ENCODE measurements around the gene DFFB. TPM values are rescaled to one million over a fixed set of nuclear protein-coding genes. Genes with fewer than 3 reads are reported as not detected.

DFFB gene
- polyA plus RNA-seq, 3 donors = 5.9 to 14.7 (median 6.6) TPM

- Histone ChIP-seq H3K27ac (ENCODE audit: low read depth in 1 of 2, low read length in 2 of 2) (no peak overlapping the region), H3K79me2 (ENCODE audit: insufficient read depth, low read length) (no peaks in the 10 kb centered on the region), H3K36me3 (replicated peaks in 1 of 2; ENCODE audit: control insufficient read depth in 1 of 2, insufficient read depth in 2 of 2, low read length in 2 of 2) (peaks cover 25 to 80% of the 10 kb centered on the region in 2 donors), H3K27me3 (ENCODE audit: control insufficient read depth in 2 of 2, insufficient read depth in 2 of 2, low read length in 2 of 2) (no peaks in the 10 kb centered on the region), H3K4me2 (replicated peaks; ENCODE audit: extremely low read depth, low read length, poor library complexity, severe bottlenecking) (no peak overlapping the region), H2AFZ (ENCODE audit: insufficient read depth, low read depth, low read length, poor library complexity, severe bottlenecking) (no peak overlapping the region), H4K20me1 (ENCODE audit: insufficient read depth, low read length) (no peaks in the 10 kb centered on the region), H3K9me3 (replicated peaks in 1 of 2; ENCODE audit: control insufficient read depth in 1 of 2, insufficient read depth in 1 of 2, low read length in 2 of 2) (no peaks in the 10 kb centered on the region), H3K9ac (ENCODE audit: insufficient read depth, low read length, poor library complexity, severe bottlenecking) (no peak overlapping the region), H3K4me3 (replicated peaks in 1 of 3; ENCODE audit: low read depth in 2 of 3, low read length in 3 of 3) (no peak overlapping the region), H3K4me1 (ENCODE audit: control insufficient read depth in 1 of 2, insufficient read depth in 2 of 2, low read length in 2 of 2) (no peaks in the 10 kb centered on the region)
- TF ChIP-seq CTCF (IDR thresholded peaks at IDR 0.05) = no peak
- H3K36me3 Mint-ChIP-seq = peaks cover 64 to 69% of the 10 kb centered on the region in 2 donors
- H3K4me3 Mint-ChIP-seq = no peak overlapping the region
- no peak for DNase-seq
- H3K27ac Mint-ChIP-seq = no peak overlapping the region
- no peaks in the 10 kb centered on the region for H3K9me3 Mint-ChIP-seq
- peaks cover 0 to 5% (median 0%) of the 10 kb centered on the region in 3 donors for H3K27me3 Mint-ChIP-seq (ENCODE audit: low read depth in 3 of 3)
- H3K4me1 Mint-ChIP-seq = peaks cover 2% of the 10 kb centered on the region
- WGBS (ENCODE audit: insufficient coverage) = 94% methylated on average over 5 of the region's 6 CpGs
- intact Hi-C loops (cut with micrococcal nuclease) = no loop called here
Measured at GRCh38 chr1:3821004-3821403, 36.3 kb upstream of the DFFB start.

- Mint-ChIP-seq H3K4me1 (no peaks in the 10 kb centered on the region), H3K4me3 (no peak overlapping the region), H3K27me3 (ENCODE audit: low read depth in 3 of 3) (peaks cover 0 to 5% (median 0%) of the 10 kb centered on the region in 3 donors), H3K27ac (no peak overlapping the region), H3K36me3 (peaks cover 66 to 68% of the 10 kb centered on the region in 2 donors), H3K9me3 (no peaks in the 10 kb centered on the region)
- DNase-seq = no peak
- H3K27me3 ChIP-seq (ENCODE audit: control insufficient read depth in 2 of 2, insufficient read depth in 2 of 2, low read length in 2 of 2) = no peaks in the 10 kb centered on the region
- H3K79me2 ChIP-seq (ENCODE audit: insufficient read depth, low read length) = no peaks in the 10 kb centered on the region
- TF ChIP-seq CTCF (IDR thresholded peaks at IDR 0.05) = no peak
- peaks cover 28 to 81% of the 10 kb centered on the region in 2 donors for H3K36me3 ChIP-seq (replicated peaks in 1 of 2; ENCODE audit: control insufficient read depth in 1 of 2, insufficient read depth in 2 of 2, low read length in 2 of 2)
- H3K9me3 ChIP-seq (replicated peaks in 1 of 2; ENCODE audit: control insufficient read depth in 1 of 2, insufficient read depth in 1 of 2, low read length in 2 of 2) = no peaks in the 10 kb centered on the region
- no peak overlapping the region for H3K4me3 ChIP-seq (replicated peaks in 1 of 3; ENCODE audit: low read depth in 2 of 3, low read length in 3 of 3)
- H3K4me2 ChIP-seq (replicated peaks; ENCODE audit: extremely low read depth, low read length, poor library complexity, severe bottlenecking) = no peak overlapping the region
- H4K20me1 ChIP-seq (ENCODE audit: insufficient read depth, low read length) = no peaks in the 10 kb centered on the region
- no peak overlapping the region for H3K9ac ChIP-seq (ENCODE audit: insufficient read depth, low read length, poor library complexity, severe bottlenecking)
- 96% methylated on average over 11 of the region's 13 CpGs for WGBS (ENCODE audit: insufficient coverage)
- H3K4me1 ChIP-seq (ENCODE audit: control insufficient read depth in 1 of 2, insufficient read depth in 2 of 2, low read length in 2 of 2) = no peaks in the 10 kb centered on the region
- intact Hi-C loops (cut with micrococcal nuclease) = no loop called here
- H2AFZ ChIP-seq (ENCODE audit: insufficient read depth, low read depth, low read length, poor library complexity, severe bottlenecking) = no peak overlapping the region
- H3K27ac ChIP-seq (ENCODE audit: low read depth in 1 of 2, low read length in 2 of 2) = no peak overlapping the region
Measured at GRCh38 chr1:3821447-3821846, 35.8 kb upstream of the DFFB start.

Data from CD14-positive monocyte (primary cell).